ENCODE results near the gene CDC42BPA.

DNA sequence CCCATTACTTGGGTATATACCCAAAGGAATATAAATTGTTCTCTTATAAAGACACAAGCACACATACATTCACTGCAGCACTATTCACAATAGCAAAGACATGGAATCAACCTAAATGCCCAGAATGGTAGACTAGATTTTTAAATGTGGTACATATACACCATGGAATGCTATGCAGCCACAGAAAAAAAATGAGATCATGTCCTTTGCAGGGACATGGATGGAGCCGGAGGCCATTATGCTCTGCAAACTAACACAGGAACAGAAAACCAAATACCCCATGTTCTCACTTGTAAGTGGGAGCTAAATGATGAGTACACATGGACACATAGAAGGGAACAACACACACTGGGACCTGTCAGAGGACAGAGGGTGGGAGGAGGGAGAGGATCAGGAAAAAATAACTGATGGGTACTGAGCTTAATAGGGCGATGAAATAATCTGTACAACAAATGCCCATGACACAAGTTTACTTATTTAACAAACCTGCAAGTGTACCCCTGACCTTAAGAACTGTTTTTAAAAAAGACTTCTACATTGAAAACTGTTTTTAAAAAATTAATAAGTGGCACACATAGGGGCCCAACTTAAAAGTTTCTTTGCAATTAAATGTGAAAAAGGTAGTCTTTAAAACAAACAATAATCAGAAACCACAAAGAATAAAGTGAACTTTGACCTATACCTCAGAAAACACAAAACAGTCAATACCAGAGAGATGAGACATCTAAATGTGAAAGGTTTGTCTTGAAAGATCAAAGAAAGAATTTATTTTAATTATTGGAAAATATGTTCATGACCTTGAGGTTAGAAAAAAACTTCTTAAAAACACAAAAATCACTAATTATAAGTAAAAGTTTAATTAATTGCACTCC is 75.2 kb downstream of the CDC42BPA start:
- TF ChIP-seq CTCF (IDR thresholded peaks at IDR 0.05) (no peak), POLR2A (IDR thresholded peaks at IDR 0.05) (no peak)
